GM12874 (cell line): ENCODE data around the gene MADCAM1.

Experiments
- CTCF ChIP-seq: IDR thresholded peaks from 2 replicates; pipeline ENCODE4 v1.5.1; 2011; ENCODE audit warnings: low read depth, mild to moderate bottlenecking, control low read depth, low read length, moderate library complexity; ENCODE audit not compliant: insufficient read depth

MADCAM1 gene

GRCh38 chr19:470701-471100, 25.6 kb upstream of the MADCAM1 start:
- no peak for TF ChIP-seq CTCF

GRCh38 chr19:472005-472858, 24.1 kb upstream of the MADCAM1 start:
- no peak for TF ChIP-seq CTCF

GRCh38 chr19:474126-475078, 21.9 kb upstream of the MADCAM1 start:
- TF ChIP-seq CTCF = no peak

GRCh38 chr19:475360-475759, 20.9 kb upstream of the MADCAM1 start:
- no peak for TF ChIP-seq CTCF

GRCh38 chr19:478236-478903, 17.9 kb upstream of the MADCAM1 start:
- TF ChIP-seq CTCF = no peak

- no peak for TF ChIP-seq CTCF
These were observed 17.3 kb upstream of the MADCAM1 start for GRCh38 chr19:478976-479375.
